Eye (tissue), 1 donor: ENCODE measurements around the gene WDR73.
"Not testable (repeated sequence)": the region's sequence is repeated elsewhere in the genome, so short reads cannot be mapped to it uniquely, and the experiment has no call there.

Experiments
- DNase-seq: peaks from one replicate; pipeline ENCODE4 v3.0.0-alpha.2; 2015

WDR73 gene

DNA sequence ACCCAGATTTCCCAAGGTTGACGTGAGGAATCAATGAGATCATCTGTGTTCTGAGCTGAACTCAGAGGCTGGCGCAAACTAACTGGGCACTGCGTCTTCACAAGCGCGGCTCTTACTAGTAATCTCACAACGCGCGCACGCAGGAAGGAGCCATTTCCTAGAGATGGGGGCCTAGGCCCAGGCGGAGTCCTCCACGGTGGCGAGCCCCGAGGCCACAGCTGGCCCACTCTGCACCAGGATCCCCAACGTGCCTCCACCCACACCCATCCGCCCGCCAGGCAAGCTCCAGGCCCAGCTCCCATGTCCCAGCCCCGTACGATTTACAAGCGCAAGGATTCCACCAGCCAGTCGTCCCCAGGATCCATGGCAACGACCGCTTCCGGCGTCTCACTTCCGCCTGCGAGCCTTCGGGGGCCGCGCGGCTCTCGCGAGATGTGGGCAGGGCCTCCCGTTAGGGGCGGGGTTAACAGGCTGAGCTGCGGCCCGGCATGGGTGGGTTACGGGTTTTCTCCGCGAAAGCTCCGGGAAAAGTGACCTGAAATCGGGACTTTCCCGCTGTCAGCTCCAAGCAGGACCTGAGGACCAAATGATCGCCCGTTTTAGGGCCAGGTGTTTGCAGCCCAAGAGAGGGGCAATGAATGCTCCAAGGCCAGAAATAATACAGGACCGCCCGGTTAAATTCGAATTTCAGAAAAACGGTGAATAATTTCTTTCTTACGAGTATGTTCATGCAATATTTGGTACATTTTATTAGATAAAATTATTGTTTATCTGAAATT, at the start of gene WDR73:
TSS of gene WDR73 (minus strand) at position 374 of the 779 bp plus-strand sequence. CDS start at position 365, 9 bp downstream.
- peak; percentile 99 for DNase-seq

DNA sequence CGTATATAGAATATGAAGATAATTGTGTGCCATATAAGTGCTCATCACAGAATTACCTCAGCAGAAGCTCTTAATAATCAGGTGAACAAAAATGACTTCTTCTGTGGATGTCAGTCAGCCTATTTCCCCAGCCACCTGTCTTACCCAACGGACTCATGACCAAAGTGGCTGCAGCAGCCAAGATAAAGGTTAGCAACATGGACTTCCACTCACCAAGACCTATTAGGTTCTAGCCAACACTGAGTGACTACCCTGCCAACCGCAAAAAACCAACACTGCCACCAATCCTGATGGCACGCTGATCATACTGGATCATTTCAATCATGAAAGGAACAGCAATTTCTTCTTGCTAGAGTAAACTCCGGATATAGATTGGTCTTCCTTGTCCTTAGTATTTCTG, 49.7 kb upstream of the WDR73 start:
- DNase-seq = no peak

DNA sequence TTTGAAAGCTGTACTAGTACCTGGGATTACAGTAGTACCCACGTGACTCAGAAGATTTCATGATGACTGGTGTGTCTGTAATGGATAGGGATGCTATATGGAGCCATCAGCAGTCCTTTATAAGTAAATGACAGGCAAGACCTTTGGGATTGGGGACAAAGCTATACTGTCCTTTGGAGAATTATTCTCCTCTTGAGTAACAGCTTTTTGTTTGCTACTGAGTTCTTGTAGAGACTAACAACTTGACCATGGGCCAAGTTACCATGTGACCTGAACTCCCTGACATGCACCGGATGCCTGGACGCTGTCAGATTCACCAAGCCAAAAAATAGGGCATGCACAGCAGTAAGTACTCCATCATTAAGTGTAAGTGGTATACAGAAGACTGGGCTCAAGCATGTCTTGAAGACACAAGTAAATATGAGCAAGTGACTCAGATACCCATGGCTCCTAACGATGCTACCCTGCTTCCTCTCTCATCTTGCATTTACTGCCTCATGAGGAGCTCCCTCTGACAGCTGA, 48.9 kb upstream of the WDR73 start:
- no peak for DNase-seq

DNA sequence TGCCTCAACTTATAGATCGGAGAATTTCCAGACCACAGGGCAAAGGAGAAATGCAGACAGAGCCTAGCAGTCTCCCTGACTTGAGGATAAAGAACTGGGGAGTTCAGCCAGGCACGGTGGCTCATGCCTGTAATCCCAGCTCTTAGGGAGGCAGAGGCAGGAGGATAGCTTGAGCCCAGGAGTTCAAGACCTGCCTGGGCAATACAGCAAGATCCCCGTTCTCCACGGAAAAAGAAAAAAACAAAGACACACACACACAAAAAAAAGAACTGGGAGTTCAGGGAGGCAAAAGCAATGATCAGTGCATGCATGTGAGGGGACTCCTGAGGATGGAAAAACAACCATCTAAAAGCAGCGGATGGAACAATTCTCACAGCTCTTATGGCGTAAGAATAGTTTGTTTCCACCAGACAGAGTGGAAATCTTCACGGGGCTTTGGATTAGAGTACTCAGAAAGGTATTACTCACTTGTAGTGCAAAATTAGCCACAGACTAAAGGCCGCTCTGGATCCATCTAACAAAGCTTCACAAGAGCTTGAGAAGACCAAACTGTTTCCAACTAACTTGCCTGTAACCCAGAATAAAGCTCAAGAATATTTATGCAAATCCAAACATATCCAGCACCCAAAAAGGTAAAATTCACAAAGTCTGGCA, 45.6 kb upstream of the WDR73 start:
- DNase-seq = no peak

DNA sequence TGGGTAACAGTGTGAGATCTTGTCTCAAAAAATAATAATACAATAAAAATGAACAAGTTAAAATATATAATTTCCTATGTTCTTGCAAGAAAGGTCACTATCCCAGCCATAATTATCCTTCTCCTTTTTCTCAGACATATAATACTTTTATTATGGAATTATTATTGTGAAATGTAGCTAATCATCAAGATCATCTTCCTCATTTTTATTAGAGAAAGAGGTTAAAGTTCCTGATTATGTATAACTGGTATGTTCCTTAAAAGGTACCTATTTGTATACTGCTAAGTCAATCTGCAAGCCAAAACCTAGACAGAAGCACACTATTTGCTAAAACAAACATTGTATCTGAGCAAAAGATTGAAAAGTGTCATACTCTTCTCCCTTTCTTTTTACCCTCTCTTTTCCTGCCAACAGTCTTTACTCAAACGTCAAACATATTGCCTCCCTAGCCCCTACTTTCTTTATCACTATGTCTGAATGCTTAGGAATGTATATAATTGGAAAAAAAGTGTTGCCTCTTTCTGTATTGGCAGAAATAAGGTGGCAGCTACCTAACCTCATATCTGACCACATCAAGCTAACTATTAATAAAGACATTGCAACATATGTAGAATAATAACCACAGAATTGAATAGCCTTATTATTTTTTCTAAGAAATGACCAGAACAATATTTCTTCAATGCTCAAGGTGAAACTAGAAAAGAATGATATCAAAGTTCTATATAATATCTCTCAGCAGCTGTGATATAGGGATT, 43.3 kb upstream of the WDR73 start:
- no peak for DNase-seq

DNA sequence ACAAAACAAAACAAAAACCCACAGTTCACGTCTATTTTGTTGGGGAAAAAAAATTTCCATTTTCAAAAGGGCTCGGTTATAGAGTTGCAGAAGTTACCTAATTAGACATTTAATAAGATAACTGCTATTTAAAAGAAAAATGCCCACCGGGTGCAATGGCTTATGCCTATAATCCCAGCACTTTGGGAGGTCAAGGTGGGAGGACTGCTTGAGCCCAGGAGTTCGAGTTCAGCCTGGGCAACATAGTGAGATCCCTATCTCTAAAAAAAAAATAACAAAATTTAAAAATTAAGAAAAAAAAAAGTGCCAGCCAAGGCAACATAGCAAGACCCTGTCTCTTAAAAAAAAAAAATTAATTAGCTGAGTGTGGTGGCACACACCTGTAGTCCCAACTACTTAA, 42.7 kb upstream of the WDR73 start:
- DNase-seq = no peak

DNA sequence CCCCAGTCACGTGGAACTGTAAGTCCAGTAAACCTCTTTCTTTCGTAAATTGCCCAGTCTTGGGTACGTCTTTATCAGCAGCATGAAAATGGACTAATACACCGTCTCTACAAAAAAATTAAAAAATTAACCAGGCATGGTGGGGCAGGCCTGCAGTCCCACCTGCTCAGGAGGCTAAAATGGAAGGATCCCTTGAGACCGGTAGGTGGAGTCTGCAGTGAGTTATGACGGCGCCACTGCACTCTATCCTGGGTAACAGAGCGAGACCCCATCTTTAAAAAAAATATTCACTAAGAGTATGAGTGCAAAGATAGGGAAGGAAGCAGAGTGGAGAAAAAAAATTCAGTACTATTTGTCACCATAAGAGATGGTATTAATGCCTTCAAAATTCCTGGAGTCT, 36.3 kb upstream of the WDR73 start:
- no peak for DNase-seq

DNA sequence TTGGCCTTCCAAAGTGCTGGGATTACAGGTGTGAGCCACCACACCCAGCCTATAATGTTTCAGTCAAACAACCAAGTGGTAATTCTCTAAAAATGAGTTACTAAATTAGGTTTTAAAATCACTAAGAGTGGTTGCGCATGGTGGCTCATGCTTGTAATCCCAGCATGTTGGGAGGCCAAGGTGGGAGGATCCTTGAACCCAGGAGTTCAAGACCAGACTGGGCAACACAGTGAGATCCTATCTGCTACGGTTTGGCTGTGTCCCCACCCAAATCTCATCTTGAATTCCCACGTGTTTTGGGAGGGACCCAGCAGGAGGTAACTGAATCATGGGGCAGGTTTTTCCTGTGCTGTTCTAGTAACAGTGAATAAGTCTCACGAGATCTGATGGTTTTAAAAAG, 35.8 kb upstream of the WDR73 start:
- no peak for DNase-seq

DNA sequence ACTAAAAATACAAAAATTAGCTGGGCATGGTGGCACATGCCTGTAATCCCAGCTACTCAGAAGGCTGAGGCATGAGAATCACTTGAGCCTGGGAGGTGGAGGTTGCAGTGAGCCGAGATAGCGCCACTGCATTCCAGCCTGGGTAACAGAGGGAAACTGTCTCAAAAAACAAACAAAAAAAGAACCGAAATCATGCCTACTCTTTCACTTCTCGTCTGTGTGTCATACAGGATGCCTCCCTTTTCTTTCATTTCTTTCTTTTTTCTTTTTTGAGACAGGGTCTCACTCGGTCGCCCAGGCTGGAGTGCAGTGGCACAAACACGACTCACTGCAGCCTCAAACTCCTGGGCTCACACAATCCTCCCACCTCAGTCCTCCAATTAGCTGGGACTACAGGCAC, 32.4 kb upstream of the WDR73 start:
- not testable (repeated sequence) for DNase-seq

DNA sequence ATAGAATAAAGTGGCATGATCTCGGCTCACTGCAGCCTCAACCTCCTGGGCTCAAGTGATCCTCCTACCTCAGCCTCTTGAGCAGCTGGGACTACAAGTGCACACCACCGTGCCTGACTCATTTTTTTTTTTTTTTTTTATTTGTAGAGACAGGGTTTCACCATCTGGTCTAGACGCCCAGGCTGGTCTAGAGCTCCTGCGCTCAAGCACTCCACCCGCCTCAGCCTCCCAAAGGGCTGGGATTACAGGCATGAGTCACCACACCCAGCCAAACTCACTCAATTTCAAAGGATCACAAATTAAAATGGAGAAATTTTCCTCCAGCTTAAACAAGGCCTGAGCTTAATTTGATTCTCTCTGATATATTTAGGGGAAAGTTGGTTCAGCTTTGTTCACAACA, 31.2 kb upstream of the WDR73 start:
- DNase-seq = no peak

DNA sequence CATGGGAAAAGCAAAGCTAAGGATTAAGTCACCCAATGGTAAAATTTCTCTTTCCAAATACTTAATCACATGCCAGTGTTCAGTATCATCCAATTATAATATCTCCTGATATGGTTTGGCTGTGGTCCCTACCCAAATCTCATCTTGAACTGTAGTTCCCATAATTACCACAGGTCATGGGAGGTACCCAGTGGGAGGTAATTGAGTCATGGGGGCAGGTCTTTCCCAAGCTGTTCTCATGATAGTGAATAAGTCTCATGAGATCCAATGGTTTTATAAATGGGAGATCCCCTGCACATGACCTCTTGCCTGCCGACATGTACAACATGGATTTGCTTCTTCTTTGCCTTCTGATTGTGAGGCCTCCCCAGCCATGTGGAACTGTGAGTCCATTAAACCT, 30.0 kb upstream of the WDR73 start:
- DNase-seq = no peak

DNA sequence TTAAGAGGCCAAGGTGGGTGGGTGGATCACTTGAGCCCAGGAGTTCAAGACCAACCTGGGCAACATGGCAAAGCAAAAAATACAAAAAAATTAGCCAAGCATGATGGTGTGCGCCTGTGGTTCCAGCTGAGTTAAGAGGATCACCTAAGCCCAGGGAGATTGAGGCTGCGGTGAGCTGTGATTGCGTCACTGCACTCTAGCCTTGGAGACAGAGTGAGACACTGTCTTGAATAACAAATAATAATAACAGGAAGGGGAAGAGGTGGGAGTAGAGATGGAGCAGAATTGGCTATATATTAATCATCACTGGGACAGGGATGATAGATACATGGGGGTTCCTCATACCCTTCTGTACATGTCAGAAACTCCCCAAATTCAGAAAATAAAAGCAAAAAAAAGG, 27.7 kb upstream of the WDR73 start:
- no peak for DNase-seq

DNA sequence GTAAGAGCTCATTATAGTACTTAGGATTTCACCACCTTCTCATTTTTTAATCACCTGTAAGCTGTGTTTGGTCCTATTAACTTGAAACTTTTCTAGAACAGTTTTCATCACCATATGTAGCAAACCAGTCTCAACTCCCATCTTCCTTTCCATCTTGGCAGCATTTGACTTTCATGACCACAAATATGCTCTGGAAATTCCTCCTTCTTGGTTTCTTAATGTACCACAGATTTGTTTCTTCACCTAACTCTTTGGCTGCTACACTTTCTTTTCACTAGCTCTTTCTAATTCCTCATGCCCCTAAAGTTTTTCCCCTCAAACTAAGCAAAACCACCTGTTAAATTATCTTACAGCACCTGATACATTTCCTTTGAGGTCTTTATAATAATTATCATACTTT, 17.1 kb upstream of the WDR73 start:
- peak; percentile 29 for DNase-seq

DNA sequence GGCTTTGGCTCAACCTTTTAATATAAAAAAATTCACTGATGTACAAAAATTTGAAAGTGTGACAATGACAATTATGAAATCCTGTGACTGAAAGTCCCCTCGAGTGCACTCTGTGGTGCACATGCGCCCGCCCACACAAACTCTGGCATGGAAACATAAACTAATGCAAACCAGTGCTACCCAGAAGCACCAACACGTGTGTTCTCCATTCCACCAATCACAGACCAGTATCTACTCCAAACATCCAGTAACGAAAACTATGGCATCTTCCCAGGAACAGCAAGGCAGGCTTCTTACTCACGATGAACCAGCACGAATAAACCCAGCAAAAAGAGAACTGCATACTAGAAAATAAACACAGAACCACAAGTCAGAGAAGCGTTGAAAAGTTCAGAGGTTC, 15.6 kb upstream of the WDR73 start:
- no peak for DNase-seq

DNA sequence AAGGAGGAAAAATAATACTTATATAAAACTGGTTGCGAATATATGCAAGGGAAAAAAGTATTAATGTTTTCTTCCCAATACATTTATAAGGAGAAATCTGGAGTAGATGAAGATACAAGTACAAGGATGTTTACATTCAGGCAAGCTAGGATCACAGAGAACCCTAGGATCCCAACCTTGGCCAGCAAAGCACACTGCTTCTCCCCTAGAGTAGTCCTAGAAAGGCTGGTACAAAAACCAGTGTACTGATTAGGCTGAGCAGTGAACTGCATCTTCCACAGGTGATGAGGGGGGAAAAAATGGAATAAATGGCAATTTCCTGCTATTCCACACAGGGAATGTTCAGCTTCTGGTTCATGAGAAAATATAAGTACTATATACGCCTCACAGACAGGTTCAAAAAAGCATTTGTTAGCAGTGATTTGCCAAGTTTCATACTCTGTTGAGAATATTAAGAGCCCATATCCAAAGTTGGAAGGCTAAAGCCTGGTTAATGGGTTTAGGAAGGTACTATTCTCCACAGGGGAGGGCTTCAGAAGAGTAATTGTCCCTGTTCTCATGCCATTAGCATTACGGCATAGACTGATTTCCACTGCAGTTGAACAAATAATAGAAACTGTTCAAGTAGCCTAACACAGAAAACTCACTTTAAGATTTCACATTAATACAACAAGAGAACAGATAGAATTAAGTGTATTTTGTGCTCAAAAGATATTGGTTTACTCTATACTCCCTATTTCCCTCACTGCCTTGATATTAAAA, 14.3 kb upstream of the WDR73 start:
- no peak for DNase-seq

DNA sequence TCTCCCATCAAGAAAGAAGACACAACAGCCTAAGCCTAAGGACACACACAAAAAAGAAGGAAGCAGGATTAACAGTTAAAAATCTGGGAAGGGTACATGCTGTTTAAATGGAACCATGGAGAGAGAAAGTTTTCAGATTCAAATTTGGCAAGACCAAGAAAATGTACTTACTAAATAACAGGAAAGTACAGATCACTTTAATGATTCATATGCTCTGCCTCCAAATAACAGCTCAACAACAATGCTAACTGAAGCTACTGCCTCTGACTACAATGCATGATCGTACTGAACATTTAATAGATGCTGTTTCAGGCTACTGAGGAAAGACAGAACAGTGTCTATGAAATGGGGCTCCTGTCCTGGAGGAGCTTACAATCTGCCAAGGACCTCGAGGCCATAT, 12.3 kb upstream of the WDR73 start:
- no peak for DNase-seq

DNA sequence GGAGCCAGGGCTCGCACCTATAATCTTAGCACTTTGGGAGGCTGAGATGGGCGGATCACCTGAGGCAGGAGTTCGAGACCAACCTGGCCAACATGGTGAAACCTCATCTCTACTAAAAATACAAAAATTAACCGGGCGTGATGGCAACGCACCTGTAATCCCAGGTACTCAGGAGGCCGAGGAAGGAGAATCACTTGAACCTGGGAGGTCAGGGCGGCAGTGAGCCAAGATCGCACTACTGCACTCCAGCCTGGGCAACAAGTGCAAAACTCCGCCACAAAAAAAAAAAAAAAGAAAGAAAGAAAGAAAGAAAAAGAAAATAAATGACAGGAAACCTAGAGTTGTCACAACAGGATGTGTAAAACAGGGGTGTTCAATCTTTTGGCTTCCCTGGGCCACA, 6.9 kb upstream of the WDR73 start:
- no peak for DNase-seq

DNA sequence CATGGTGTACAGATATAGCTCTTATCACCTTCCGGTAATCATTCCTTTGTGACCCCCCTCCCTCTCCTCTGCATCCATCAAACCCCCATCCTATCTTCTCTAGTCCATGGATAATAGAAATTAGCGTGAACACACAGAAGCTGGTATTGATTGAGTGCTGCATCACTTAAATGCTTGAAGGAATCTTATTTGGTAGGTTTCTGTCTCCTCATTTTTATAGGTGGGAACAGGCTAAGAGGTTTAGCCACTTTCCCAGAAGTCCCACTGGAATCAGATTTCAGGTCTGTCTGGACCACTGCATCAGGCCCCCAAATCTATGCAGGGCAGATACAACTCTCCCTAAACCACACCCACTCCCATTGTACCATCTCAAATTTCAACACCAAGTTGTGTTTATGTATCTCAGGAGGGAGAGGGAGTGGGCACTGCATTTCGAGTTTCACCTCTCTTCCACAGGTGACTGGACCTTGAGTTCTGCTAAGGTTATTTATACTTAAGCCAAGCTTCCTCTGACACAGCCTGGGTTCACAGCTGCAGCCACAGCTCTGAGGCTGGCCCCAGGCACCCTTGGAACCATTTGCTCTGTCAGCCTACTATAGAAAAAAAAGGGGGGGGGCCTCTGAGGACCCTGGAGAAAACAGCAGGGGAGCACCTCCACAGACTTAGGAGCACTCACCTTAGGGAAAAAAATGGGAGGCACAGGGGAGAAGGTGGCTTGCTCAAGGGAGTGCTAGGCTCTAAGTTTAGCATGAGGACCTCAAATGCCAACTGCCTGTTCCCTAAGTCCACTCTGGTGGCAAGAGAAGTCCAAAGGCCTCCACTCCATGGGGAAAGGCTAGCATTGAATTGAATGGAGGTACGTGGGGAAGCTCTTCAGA, 6.1 kb upstream of the WDR73 start:
- DNase-seq = no peak

DNA sequence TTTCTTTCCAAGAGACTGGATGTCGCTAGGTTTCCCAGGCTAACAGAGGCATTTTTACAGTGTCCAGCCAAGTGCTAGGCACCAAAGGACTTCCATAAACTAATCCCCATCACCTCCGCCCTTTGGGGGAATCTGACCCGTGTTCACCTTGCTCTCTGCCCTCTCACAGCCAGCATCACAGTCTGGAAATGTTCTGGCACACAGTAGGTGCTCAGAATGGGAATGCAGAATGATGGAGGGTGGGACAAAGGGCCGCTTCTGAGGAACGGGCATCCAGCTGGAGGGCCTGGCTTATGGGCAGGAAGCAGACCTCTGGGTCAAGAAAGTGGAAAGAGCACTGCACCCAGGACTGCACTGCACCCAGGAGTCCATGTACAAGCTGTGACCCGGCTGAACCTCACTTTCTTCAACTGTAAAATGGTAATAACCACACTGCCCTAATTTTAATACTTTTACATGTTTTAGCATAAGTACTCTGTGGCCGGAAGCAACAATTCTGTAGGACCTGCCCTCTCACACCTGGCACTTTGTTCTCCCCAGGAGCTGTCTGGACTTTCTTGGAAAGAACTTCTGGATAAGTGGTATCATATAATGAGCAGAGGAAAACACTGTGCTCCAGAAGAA, 4.8 kb upstream of the WDR73 start:
- no peak for DNase-seq

DNA sequence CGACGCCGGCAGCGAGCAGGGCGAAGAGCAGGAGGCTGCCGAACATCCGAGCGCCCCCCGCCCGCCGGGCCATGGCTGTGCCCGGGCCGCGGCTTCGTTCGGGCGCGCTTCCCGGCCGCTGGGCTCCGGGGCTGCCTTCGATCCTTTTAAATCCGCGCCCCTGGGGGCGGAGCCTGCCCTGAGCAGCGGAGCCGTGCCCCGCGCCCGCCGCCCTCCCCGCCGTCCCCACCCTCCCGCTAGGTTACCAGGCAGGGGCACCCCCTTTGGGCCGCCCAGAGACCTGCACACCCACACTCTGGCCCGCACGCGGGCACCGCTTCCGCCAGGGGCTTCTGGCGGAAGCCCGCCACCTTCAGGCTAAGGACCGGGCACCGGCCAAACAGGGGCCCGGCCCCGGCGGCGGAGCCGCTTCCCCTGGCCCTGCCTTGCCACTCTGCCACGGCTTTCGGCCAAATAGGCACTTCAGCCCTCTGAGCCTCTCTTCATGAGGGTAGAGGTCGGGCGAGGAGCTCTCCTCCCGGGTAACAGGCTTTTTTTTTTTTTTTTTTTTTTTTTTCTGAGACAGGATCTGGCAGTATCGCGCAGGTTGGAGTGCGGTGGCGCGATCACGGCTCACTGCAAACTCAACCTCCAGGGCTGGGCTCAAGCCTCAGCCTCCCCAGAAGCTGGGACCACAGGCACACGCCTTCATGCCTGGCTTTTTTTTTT, 4.2 kb upstream of the WDR73 start, which contains the start of gene NMB:
TSS of gene NMB (minus strand) at position 120 of the 708 bp plus-strand sequence. CDS start at position 73, 47 bp downstream.
- DNase-seq = peak; percentile 90

DNA sequence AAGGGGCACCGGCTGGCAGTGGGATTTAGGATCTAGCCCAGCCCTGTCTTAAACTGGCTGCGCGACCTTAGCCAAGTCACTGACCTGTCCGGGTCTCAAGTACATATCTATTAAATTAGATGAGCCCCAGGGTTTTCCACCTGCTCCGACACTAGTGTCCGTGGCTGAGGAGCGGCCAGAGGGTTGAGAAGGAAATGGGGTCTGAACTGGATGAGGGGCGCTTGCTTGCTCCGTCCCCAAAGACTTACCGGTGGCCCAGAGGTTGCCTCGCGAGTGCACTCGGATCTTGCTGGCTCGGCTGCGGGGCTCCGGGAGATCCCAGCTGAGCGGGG, 3.6 kb upstream of the WDR73 start:
- no peak for DNase-seq
